Spinal cord (tissue), 10 donors: ENCODE results near the gene TRIM24. TPM values are rescaled to one million over a fixed set of nuclear protein-coding genes. Genes with fewer than 3 reads are reported as not detected.
"Not testable (repeated sequence)": the region's sequence is repeated elsewhere in the genome, so short reads cannot be mapped to it uniquely, and the experiment has no call there.

Experiments
- DNase-seq, 6 donors: peaks; one replicate each; pipeline versions ENCODE4 v3.0.0 to v3.0.0-alpha.2; 2013 to 2015; ENCODE audit warnings: low spot score in 6 of 6, low read depth in 4 of 6
- H3K27ac ChIP-seq: one replicate; pipeline ENCODE4 v1.5.1; 2013; ENCODE audit warnings: low read depth, low read length, control low read depth
- H3K27me3 ChIP-seq: one replicate; pipeline ENCODE4 v1.6.1; 2013; ENCODE audit warnings: low read length; ENCODE audit not compliant: control insufficient read depth, insufficient read depth
- H3K36me3 ChIP-seq: one replicate; pipeline ENCODE4 v1.6.1; 2013; ENCODE audit warnings: low read length; ENCODE audit not compliant: control insufficient read depth, insufficient read depth
- H3K4me1 ChIP-seq: one replicate; pipeline ENCODE4 v1.6.1; 2013; ENCODE audit warnings: low read length; ENCODE audit not compliant: control insufficient read depth, insufficient read depth
- H3K4me3 ChIP-seq: one replicate; pipeline ENCODE4 v1.5.1; 2013; ENCODE audit warnings: low read depth, low read length, control low read depth
- H3K9me3 ChIP-seq: one replicate; pipeline ENCODE4 v1.6.1; 2013; ENCODE audit warnings: low read length; ENCODE audit not compliant: control insufficient read depth, insufficient read depth
- WGBS: methylation state at CpG from one replicate; pipeline ENCODE4 v1.1.5; 2013; ENCODE audit warnings: missing lambda C conversion rate; ENCODE audit not compliant: insufficient coverage; 5-methylcytosine and 5-hydroxymethylcytosine counted together
- polyA plus RNA-seq, 2 donors: library from polyadenylated mRNA; unstranded; fragments of 120-200 nt; gene quantifications; one replicate each; pipeline ENCODE4 v1.2.1, GENCODE V29; 2013; ENCODE audit not compliant: insufficient read length in 2 of 2
- total RNA-seq, 2 donors: library from RNA; depleted of rRNA in 1 of 2; stranded (reverse); fragments of 120-200 nt in 1 of 2; fragments of >200 nt in 1 of 2; gene quantifications; one replicate each; pipeline versions ENCODE4 v1.2.3 to v1.2.4, GENCODE V29; 2013 to 2014
- donor health status: healthy.

TRIM24 gene
- total and polyA plus RNA-seq, 4 donors: 25.4 to 53.4 (median 32.8) TPM

DNA sequence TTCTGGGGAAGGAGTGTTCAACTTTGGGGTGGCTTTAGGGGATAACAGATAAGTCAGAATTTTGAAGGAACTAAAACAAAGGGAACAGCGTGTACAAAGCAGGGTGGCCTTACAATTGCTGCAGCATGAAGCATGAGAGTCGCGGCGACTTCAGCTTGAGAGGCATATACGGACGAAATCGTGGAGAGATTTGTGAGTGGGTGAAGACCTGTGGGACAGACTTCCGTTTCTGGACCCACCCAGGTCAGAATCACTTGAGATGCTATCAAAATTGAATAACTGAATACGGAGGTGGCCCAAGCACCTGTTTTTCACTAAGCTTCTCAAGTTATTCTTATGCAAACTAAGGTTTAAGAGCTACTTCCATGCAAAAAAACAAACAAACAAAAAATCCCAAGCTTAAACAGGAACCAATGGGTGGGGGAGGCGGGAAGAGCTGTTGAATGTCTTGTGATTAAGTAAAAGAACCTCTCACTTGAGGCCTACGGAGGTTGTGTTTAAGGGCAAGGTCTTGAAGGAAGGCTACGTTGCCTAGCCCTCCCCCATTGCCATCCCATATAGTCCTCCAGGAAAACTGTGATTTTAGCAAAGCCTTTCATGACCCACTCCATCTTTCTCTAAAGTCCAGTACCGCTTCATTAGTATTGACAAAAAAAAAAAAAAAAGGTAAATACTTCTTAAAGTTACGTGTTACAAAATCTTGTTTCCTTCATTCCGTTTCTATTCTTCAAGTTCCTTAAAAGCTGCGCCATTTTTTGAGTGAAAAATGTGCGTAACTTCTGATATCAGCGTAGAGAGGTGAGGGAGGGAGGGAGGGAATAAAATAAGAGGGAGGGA is 1.3 kb upstream of the TRIM24 start:
- peaks cover 6% of the 10 kb centered on the region for H3K4me1 ChIP-seq
- no peaks in the 10 kb centered on the region for H3K36me3 ChIP-seq
- peak overlapping the region; percentile 65 for H3K4me3 ChIP-seq
- no peak for DNase-seq
- 52% methylated on average over 7 of the region's 18 CpGs for WGBS
- no peaks in the 10 kb centered on the region for H3K9me3 ChIP-seq
- no peaks in the 10 kb centered on the region for H3K27me3 ChIP-seq
- no peak overlapping the region for H3K27ac ChIP-seq

DNA sequence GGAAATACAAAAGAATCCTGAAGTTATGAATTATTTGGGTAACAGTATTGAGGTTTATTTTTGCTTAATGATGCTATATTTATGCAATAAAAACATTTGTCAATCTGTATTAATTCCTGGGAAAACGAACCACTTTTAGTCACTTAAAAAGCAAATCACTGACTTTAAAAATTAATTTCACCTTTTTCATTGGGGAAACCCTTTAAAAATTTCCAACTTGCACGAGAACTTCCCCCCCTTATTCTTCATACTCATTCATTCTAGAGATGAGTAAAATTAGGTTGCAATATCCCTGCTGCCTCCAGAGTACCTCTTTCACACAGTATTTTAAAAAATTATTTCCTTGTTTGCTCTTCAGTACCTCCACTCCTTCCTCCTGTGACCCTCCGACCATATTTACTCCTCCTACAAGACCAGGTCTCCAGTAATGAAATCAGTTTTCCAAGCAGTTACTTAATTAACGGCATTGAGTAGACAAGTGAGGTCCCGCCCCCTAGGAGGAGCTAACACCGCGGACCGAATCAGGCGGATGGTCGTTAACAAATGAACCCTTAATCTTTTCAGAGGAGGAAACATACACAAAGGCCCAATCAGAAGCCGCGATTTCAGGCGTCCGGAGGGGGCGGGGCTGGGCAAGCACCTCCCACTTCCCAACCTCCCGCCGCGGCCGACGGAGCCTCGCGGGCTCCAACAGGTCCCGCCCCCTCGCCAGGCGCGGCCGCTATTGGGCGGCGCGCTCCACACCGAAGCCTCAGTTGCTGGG is 465 bp upstream of the TRIM24 start:
- no peaks in the 10 kb centered on the region for H3K36me3 ChIP-seq
- peak; percentile 85 to 100 (median 96) for DNase-seq
- H3K27me3 ChIP-seq: no peaks in the 10 kb centered on the region
- H3K4me3 ChIP-seq: peak overlapping the region; percentile 65
- H3K27ac ChIP-seq: peak overlapping the region; percentile 57
- H3K4me1 ChIP-seq: peaks cover 6% of the 10 kb centered on the region
- H3K9me3 ChIP-seq: no peaks in the 10 kb centered on the region
- under 1% methylated on average over 28 of the region's 31 CpGs for WGBS

DNA sequence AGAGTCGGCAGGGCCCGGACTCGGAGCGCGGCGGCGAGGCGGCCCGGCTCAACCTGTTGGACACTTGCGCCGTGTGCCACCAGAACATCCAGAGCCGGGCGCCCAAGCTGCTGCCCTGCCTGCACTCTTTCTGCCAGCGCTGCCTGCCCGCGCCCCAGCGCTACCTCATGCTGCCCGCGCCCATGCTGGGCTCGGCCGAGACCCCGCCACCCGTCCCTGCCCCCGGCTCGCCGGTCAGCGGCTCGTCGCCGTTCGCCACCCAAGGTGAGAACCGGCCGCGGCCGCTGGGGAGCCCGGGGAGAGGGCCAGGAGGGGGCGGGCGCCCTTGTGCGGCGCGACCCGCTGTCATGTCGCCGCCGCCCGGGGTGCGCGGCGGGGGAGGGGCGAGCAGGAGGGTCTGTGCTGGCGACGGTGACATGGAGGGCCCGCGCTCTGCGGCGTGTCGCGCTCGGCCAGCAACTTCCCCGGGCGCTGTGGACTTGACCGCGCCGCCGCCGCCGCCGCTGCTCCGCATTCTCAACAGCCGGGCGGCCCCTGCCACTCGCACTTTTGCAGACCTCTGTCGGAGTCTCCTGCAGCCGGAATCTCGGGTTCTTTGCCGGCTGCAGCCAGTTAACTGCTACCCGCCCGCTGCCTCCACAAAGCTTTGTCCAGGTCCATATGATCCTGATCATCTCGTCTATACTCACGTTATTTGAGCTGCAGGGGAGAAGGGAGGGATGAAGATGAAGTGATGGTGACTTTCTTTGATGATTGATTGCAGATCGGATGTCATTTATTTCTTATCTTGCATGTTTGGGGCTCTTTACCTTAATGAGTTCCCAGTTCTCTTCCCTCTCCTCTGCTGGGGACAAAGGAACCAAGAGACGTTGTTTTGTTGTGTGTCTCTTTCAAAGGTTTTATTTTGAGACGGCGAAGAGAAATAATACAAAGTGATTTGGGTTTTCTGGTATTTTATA is 869 bp downstream of the TRIM24 start:
- H3K4me1 ChIP-seq: peaks cover 6% of the 10 kb centered on the region
- H3K36me3 ChIP-seq: no peaks in the 10 kb centered on the region
- no peaks in the 10 kb centered on the region for H3K9me3 ChIP-seq
- DNase-seq: peak; percentile 29 to 87 (median 40)
- peak overlapping the region; percentile 88 for H3K4me3 ChIP-seq
- no peaks in the 10 kb centered on the region for H3K27me3 ChIP-seq
- H3K27ac ChIP-seq: peak overlapping the region; percentile 89
- under 1% methylated on average over 81 of the region's 84 CpGs for WGBS

DNA sequence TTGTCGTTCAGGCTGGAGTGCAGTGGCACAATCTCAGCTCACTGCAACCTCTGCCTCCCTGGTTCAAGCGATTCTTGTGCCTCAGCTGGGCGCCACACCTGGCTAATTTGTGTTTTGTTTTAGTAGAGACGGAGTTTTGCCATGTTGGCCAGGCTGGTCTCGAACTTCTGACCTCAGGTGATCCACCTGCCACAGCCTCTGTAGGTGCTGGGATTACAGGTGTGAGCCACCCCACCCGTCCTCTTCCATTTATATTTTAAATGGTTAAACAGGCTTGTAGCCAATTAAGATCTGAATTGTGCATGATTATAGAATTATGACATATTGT is 3.2 kb downstream of the TRIM24 start:
- not testable (repeated sequence) for H3K36me3 ChIP-seq, H3K4me3 ChIP-seq

DNA sequence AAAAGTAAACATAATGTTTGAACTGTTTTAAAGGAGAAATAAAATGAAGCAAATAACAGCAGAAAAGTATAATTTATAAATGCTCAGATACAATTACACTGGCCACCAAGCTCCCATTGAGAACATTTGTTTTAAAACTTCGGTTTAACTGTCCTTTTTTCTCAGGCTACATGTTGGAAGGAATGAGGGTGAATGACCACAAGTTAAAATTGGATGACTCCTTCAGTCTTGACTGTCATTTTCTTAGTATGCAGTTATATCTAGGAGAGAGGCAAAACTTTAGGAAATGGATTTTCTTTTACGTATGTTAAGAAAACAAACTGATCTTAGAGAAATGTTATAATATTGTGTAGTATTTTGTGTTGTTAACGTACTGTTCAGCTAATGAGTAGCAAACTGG is 5.0 kb downstream of the TRIM24 start:
- H3K9me3 ChIP-seq: no peaks in the 10 kb centered on the region
- no peaks in the 10 kb centered on the region for H3K27me3 ChIP-seq
- no CpG with 5 or more reads among the region's 3 CpGs for WGBS
- H3K27ac ChIP-seq: no peak overlapping the region
- H3K4me3 ChIP-seq: no peak overlapping the region
- no peak for DNase-seq
- H3K4me1 ChIP-seq: peaks cover 6% of the 10 kb centered on the region
- no peaks in the 10 kb centered on the region for H3K36me3 ChIP-seq

More for the DNA sequence above, 3.2 kb downstream of the TRIM24 start:
- DNase-seq, H3K27me3 ChIP-seq, H3K4me1 ChIP-seq, H3K27ac ChIP-seq, H3K9me3 ChIP-seq: not testable (repeated sequence)
- WGBS: 92% methylated on average over 4 of the region's 6 CpGs

DNA sequence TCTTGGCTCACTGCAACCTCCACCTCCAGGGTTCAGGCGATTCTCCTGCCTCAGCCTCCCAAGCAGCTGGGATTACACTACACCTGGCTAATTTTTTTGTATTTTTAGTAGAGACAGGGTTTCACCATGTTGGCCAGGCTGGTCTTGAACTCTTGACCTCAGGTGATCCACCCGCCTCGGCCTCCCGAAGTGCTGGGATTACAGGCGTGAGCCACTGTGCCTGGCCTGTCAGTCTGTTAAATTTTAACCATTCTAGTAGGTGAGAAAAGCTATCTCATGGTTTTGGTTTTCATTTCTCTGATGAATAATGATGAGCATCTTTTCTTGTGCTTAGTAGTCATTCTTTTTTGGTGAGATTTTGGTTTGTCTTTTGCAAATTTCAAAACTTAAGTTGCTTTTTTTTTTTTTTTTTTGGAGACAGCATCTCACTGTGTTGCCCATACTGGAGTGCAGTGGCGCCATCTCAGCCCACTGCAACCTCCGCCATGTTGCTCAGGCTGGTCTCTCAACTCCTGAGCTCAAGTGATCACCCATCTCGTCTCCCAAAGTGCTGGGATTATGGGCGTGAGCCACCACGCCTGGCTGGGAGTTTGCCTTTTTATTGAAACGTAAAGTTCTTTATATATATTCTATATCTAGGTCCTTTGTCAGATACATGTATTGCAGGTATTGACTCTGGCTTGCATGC is 6.2 kb downstream of the TRIM24 start:
- 100% methylated on average over 6 of the region's 11 CpGs for WGBS
- DNase-seq, H3K4me3 ChIP-seq, H3K36me3 ChIP-seq, H3K27me3 ChIP-seq, H3K9me3 ChIP-seq, H3K27ac ChIP-seq, H3K4me1 ChIP-seq: not testable (repeated sequence)

DNA sequence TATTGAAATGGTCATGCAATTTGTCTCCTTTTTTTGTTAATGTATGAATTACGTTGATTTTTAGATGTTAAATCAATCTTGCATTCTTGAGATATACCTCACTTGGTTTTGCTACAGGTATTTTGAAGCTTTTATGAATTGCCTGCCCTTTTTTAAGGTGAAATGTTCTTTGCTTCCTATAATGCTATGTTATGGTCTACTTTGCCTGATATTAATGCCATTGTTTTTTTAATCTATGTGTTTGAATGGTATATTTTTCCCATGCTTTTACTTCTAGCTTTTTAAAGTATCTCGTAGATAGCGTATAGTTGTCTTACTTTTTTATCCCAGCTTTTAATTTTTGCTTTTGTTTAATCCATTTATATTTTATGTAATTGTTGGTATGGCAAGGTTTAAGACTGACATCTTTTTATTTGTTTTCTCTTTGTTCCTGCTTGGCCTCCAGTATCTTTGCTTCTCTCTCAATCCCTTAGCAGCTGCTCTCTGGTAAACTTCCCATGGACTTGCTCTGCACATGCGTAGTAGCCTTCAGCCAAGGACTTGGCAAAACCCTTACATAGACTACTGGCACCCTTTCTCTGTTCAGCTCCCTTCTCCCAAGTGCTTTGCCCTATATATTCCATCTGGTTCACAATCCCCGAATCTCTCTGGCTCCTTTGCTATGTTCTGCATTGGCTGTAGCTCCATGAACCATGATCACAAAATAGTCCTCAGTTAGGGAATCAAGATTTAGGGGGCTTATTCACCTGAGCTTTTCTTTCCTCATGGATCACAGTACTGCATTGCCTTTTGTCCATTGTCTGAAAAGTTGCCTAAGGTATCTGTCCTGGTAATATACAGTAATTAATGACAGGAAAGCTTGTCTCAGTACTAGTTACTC is 8.4 kb downstream of the TRIM24 start:
- H3K9me3 ChIP-seq: no peaks in the 10 kb centered on the region
- no peak overlapping the region for H3K4me3 ChIP-seq
- H3K4me1 ChIP-seq: no peaks in the 10 kb centered on the region
- H3K27ac ChIP-seq: no peak overlapping the region
- 38% methylated on average over 2 of the region's 5 CpGs for WGBS
- no peaks in the 10 kb centered on the region for H3K27me3 ChIP-seq
- peak in 2 of 6 donors; percentile 62 to 93 for DNase-seq
- no peaks in the 10 kb centered on the region for H3K36me3 ChIP-seq

DNA sequence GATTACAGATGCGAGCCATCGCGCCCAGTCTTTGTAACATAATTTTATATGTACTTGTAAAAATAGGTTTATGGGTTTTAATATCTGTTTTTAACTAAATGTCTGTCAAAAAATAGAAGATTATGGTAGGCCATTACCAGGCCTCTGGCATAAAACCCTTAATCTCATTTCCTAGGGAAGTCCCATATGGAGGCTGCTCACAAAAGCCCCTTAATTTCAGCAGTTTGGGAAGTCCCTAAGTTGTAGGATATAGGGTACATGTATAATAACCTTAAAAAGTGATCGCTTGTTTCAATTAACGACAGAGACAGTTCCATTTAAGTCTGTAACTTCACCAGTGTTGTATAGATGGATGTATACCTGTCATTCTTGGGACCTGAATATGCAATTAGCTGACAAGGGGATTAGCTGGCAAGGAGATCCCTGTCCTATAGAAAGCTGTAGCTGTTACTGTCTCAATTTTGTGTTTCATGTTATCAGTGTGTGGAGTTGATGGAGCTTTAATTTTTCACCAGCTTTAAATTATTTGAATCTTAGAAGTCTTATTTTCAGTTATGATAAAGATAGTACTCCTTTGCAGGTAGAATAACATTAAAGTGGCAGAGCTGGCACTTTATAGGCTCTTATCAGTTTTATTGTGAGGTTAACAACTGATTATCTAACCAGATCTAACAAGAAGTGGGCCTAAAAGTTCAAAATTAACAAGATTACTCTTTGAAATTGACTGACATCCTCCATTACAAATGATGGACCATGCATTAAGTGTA is 10.5 kb downstream of the TRIM24 start:
- H3K4me3 ChIP-seq: no peak overlapping the region
- H3K9me3 ChIP-seq: no peaks in the 10 kb centered on the region
- no peaks in the 10 kb centered on the region for H3K4me1 ChIP-seq
- no peak overlapping the region for H3K27ac ChIP-seq
- WGBS: 100% methylated on average over 1 of the region's 5 CpGs
- no peaks in the 10 kb centered on the region for H3K36me3 ChIP-seq
- H3K27me3 ChIP-seq: no peaks in the 10 kb centered on the region
- DNase-seq: no peak
